ENCODE measurements around the gene ERGIC1. TPM values are rescaled to one million over a fixed set of nuclear protein-coding genes. Genes with fewer than 3 reads are reported as not detected.

The ERGIC1 gene
- total and polyA plus RNA-seq, 2 experiments from 2014 or later: 25.2 to 92.2 TPM

GRCh38 chr5:172827841-172828240 lies 6.2 kb upstream of the ERGIC1 start:
- H3K9me2 ChIP-seq (ENCODE audit: insufficient read depth): no peaks in the 10 kb centered on the region
- H3K27me3 ChIP-seq (ENCODE audit: insufficient read depth): no peaks in the 10 kb centered on the region
- H3K27me3 Mint-ChIP-seq (ENCODE audit: insufficient read depth, low read depth, poor library complexity): peaks cover 5% of the 10 kb centered on the region
- 0 out of 3 replicates have a peak, but pooled peaks cover 7% of the 10 kb centered on the region for H3K36me3 Mint-ChIP-seq (ENCODE audit: low read depth)
- no peak overlapping the region for H3K4me3 ChIP-seq
- DNase-seq (ENCODE audit: low spot score) (peak; percentile 44), ATAC-seq (peak; percentile 93)
- peaks cover 8% of the 10 kb centered on the region for H3K4me1 ChIP-seq (ENCODE audit: insufficient read depth)
- H3F3A ChIP-seq (replicated peaks; ENCODE audit: low read depth): peaks cover under 1% of the 10 kb centered on the region; the same call in 1 of the 2 replicates
- peak overlapping the region; percentile 78 for H2AFZ ChIP-seq
- peaks cover 19% of the 10 kb centered on the region for H3K9me3 Mint-ChIP-seq
- no peaks in the 10 kb centered on the region for H3K36me3 ChIP-seq (ENCODE audit: insufficient read depth)
- H3K4me3 Mint-ChIP-seq: no peak overlapping the region
- TF ChIP-seq NANOG (IDR thresholded peaks at IDR 0.05; ENCODE audit: borderline replicate concordance) (no peak), ZNF114 (CRISPR knock-in tag; IDR thresholded peaks at IDR 0.05) (no peak), ZNF331 (CRISPR knock-in tag; IDR thresholded peaks at IDR 0.05; ENCODE audit: low read depth) (no peak), ZNF462 (CRISPR knock-in tag; IDR thresholded peaks at IDR 0.05) (no peak), CTCF (conservative IDR thresholded peaks at IDR 0.05; ENCODE audit: low read depth in 2 of 2) (no peak), CREB1 (CRISPR knock-in tag; IDR thresholded peaks at IDR 0.05; ENCODE audit: low read depth) (no peak), ETS1 (IDR thresholded peaks at IDR 0.05) (no peak), POLR2AphosphoS5 (IDR thresholded peaks at IDR 0.05; ENCODE audit: low read depth) (no peak), JUNB (IDR thresholded peaks at IDR 0.05; ENCODE audit: unreplicated experiment) (no peak), REST (IDR thresholded peaks at IDR 0.05; ENCODE audit: unreplicated experiment) (no peak), STAT1 (IDR thresholded peaks at IDR 0.05; ENCODE audit: unreplicated experiment) (no peak), EZH2phosphoT487 (IDR thresholded peaks at IDR 0.05; ENCODE audit: unreplicated experiment) (no peak), EZH2 (IDR thresholded peaks at IDR 0.05; ENCODE audit: low read depth, unreplicated experiment) (no peak)
- H3K4me2 ChIP-seq: 0 out of 2 replicates have a peak overlapping the region, but pooled peaks have one; percentile 28
- H3K27ac Mint-ChIP-seq: no peak overlapping the region
- peaks cover 20% of the 10 kb centered on the region for H3K4me1 Mint-ChIP-seq
- H3K79me2 ChIP-seq (replicated peaks; ENCODE audit: insufficient read depth): no peaks in the 10 kb centered on the region
- 0 out of 2 replicates have a peak, but pooled peaks cover 5% of the 10 kb centered on the region for H4K20me1 ChIP-seq (replicated peaks; ENCODE audit: insufficient read depth)
- no peak overlapping the region for H3K27ac ChIP-seq (ENCODE audit: low read depth)
